Spleen (tissue), 7 donors: ENCODE data around the gene USP53.

Experiments used
- CTCF ChIP-seq, 11 experiments: fragments of 200-600 bp in 7 of 11; fragments of 450-650 bp in 4 of 11; sonication (generic) in 4 of 11; IDR thresholded peaks in 8 of 11; conservative IDR thresholded peaks in 3 of 11; 1 replicate in 7 of 11; 2 replicates in 4 of 11; pipeline versions ENCODE4 v1.4.0 to v1.8.0; 2016 to 2021; ENCODE audit warnings: antibody characterized with exemption in 11 of 11, inconsistent platforms in 4 of 11, mild to moderate bottlenecking in 1 of 11
- POLR2A ChIP-seq, 3 donors: fragments of 450-650 bp; IDR thresholded peaks; one replicate each; pipeline ENCODE4 v1.5.1; 2017; ENCODE audit warnings: antibody characterized with exemption in 3 of 3, mild to moderate bottlenecking in 1 of 3
- donor health status: DM: no; HTN: no; CAD: no; lungs with moderate emphysema.
- donor health status: DM: no; HTN: no; CAD: no.
- donor health status: DM: no; HTN: no; CAD: no.

- TF ChIP-seq CTCF (IDR thresholded peaks at IDR 0.05 in 8 of 11, conservative IDR thresholded peaks at IDR 0.05 in 3 of 11) (no peak), POLR2A (IDR thresholded peaks at IDR 0.05) (no peak)
Measured at GRCh38 chr4:119233191-119233590, 20.7 kb downstream of the USP53 start.
